NT2/D1 (cell line): ENCODE results near the gene PCDHA13.
A peak's percentile ranks its signal among the peaks of the same experiment; 100 is the strongest.
"Not testable (repeated sequence)": the region's sequence is repeated elsewhere in the genome, so short reads cannot be mapped to it uniquely, and the experiment has no call there.

Source experiments
- DNase-seq: peaks from one replicate; pipeline ENCODE4 v3.0.0-alpha.2; 2011; ENCODE audit warnings: low read depth, low spot score
- H3K27me3 ChIP-seq: 2 replicates; pipeline ENCODE4 v1.6.0; 2011; ENCODE audit warnings: mild to moderate bottlenecking; ENCODE audit not compliant: insufficient read length, insufficient read depth
- H3K36me3 ChIP-seq: 2 replicates; pipeline ENCODE4 v1.6.1; 2011; ENCODE audit warnings: mild to moderate bottlenecking, low read length, mixed read lengths; ENCODE audit not compliant: insufficient read depth, insufficient read length
- H3K4me1 ChIP-seq: 2 replicates; pipeline ENCODE4 v1.5.1; 2011; ENCODE audit not compliant: insufficient read depth, insufficient read length
- H3K4me3 ChIP-seq: 2 replicates; pipeline ENCODE4 v1.5.1; 2011; ENCODE audit warnings: low read depth; ENCODE audit not compliant: insufficient read length
- H3K9ac ChIP-seq: 2 replicates; pipeline ENCODE4 v1.6.0; 2011; ENCODE audit warnings: low read depth; ENCODE audit not compliant: insufficient read length
- H3K9me3 ChIP-seq: 2 replicates; pipeline ENCODE4 v1.5.1; 2011; ENCODE audit warnings: mild to moderate bottlenecking, low read length; ENCODE audit not compliant: insufficient read depth
- SUZ12 ChIP-seq: IDR thresholded peaks from 2 replicates; pipeline ENCODE4 v1.6.1; 2011; ENCODE audit not compliant: insufficient read length, insufficient read depth; ENCODE audit errors: extremely low read depth
- YY1 ChIP-seq: IDR thresholded peaks from 2 replicates; pipeline ENCODE4 v1.6.1; 2011; ENCODE audit not compliant: insufficient read length, insufficient read depth
- ZNF274 ChIP-seq: IDR thresholded peaks from 2 replicates; pipeline ENCODE4 v1.6.1; 2011; ENCODE audit warnings: mild to moderate bottlenecking, low read depth, low read length

The PCDHA13 gene, protein sequence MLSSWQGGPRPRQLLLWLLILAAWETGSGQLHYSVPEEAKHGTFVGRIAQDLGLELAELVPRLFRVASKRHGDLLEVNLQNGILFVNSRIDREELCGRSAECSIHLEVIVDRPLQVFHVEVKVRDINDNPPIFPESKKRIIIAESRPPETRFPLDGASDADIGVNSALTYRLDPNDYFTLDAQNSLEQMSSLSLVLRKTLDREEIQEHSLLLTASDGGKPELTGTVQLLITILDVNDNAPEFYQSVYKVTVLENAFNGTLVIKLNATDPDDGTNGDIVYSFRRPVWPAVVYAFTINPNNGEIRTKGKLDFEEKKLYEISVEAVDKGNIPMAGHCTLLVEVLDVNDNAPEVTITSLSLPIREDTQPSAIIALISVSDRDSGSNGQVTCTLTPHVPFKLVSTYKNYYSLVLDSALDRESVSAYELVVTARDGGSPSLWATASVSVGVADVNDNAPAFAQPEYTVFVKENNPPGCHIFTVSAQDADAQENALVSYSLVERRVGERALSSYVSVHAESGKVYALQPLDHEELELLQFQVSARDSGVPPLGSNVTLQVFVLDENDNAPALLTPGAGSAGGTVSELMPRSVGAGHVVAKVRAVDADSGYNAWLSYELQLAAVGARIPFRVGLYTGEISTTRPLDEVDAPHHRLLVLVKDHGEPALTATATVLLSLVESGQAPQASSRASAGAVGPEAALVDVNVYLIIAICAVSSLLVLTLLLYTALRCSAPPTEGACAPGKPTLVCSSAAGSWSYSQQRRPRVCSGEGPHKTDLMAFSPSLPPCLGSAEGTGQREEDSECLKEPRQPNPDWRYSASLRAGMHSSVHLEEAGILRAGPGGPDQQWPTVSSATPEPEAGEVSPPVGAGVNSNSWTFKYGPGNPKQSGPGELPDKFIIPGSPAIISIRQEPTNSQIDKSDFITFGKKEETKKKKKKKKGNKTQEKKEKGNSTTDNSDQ

DNA sequence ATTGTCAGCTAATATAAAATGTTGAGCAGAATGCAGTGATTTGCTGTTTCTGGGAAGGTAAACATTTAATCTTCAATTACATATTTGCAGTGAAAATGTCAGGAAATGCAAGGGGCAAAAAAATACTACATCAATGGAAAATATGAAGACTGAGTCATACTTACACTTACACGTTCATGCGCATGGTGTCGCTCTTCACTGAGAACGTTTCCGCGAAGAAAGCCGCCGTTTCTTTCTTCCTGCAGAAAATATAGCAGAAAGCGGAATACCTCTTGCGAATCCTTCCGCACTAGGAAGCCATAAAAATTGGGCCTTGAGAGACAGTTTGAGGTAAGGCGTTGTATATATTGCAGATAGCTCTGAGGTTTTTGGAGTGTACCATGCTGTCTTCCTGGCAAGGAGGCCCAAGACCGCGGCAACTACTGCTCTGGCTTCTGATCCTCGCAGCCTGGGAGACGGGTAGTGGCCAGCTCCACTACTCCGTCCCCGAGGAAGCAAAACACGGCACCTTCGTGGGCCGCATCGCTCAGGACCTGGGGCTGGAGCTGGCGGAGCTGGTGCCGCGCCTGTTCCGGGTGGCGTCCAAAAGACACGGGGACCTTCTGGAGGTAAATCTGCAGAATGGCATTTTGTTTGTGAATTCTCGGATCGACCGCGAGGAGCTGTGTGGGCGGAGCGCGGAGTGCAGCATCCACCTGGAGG, at the start of gene PCDHA13:
Gene PCDHA13 (plus strand): TSS at position 236 of the 702 bp plus-strand sequence. CDS start 145 bp downstream, at position 381.
- H3K9me3 ChIP-seq = peaks cover 9% of the 10 kb centered on the region; the same call in 1 of the 2 replicates
- peak within 1 kb of the TSS; percentile 40 for H3K4me3 ChIP-seq
- peaks cover 10% of the 10 kb centered on the region for H3K36me3 ChIP-seq
- no peaks in the 10 kb centered on the region for H3K27me3 ChIP-seq
- no peak for TF ChIP-seq YY1
- no peak for TF ChIP-seq ZNF274
- no peak for TF ChIP-seq SUZ12
- H3K4me1 ChIP-seq = no peaks in the 10 kb centered on the region
- H3K9ac ChIP-seq = no peak within 1 kb of the TSS
- DNase-seq = no peak

DNA sequence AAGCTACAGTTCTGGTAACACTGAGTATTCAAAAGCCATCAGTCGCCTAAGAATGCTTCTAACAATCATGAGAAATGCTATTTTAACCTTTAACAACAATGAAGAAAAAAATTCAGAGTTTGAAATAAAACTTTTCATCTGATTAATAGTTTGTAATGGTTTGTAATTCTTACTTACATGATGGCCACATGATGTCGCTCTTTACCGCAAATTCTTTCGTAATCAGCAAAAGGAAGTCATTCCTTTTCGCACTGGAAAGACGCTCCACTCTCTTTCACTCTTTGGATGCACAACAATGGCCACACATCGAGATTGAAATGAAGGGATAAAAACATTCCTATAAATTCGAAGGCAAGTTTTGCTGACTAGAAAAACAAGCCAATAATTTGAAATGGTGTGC, 47.9 kb upstream of the PCDHA13 start, which contains the start of gene PCDHA7:
Gene PCDHA7 (plus strand): TSS at position 277 of the 400 bp plus-strand sequence. CDS start 115 bp downstream, at position 392.
- peak within 1 kb of the TSS; percentile 51 for H3K9ac ChIP-seq
- H3K27me3 ChIP-seq = no peaks in the 10 kb centered on the region
- no peaks in the 10 kb centered on the region for H3K36me3 ChIP-seq
- H3K4me1 ChIP-seq = no peaks in the 10 kb centered on the region
- peaks cover 3% of the 10 kb centered on the region; the same call in 1 of the 2 replicates for H3K9me3 ChIP-seq
- no peak for DNase-seq
- TF ChIP-seq ZNF274 (no peak), YY1 (no peak), SUZ12 (no peak)
- H3K4me3 ChIP-seq = peak within 1 kb of the TSS; percentile 43

DNA sequence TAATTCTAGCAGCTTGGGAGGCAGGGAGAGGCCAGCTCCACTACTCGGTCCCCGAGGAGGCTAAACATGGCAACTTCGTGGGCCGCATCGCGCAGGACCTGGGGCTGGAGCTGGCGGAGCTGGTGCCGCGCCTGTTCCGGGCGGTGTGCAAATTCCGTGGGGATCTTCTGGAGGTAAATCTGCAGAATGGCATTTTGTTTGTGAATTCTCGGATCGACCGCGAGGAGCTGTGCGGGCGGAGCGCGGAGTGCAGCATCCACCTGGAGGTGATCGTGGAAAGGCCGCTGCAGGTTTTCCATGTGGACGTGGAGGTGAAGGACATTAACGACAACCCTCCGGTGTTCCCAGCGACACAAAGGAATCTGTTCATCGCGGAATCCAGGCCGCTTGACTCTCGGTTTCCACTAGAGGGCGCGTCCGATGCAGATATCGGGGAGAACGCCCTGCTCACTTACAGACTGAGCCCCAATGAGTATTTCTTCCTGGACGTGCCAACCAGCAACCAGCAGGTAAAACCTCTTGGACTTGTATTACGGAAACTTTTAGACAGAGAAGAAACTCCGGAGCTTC, 47.4 kb upstream of the PCDHA13 start:
- not testable (repeated sequence) for H3K4me1 ChIP-seq, H3K9ac ChIP-seq, H3K9me3 ChIP-seq, DNase-seq, H3K36me3 ChIP-seq, H3K27me3 ChIP-seq
- H3K4me3 ChIP-seq = peak overlapping the region; percentile 43

DNA sequence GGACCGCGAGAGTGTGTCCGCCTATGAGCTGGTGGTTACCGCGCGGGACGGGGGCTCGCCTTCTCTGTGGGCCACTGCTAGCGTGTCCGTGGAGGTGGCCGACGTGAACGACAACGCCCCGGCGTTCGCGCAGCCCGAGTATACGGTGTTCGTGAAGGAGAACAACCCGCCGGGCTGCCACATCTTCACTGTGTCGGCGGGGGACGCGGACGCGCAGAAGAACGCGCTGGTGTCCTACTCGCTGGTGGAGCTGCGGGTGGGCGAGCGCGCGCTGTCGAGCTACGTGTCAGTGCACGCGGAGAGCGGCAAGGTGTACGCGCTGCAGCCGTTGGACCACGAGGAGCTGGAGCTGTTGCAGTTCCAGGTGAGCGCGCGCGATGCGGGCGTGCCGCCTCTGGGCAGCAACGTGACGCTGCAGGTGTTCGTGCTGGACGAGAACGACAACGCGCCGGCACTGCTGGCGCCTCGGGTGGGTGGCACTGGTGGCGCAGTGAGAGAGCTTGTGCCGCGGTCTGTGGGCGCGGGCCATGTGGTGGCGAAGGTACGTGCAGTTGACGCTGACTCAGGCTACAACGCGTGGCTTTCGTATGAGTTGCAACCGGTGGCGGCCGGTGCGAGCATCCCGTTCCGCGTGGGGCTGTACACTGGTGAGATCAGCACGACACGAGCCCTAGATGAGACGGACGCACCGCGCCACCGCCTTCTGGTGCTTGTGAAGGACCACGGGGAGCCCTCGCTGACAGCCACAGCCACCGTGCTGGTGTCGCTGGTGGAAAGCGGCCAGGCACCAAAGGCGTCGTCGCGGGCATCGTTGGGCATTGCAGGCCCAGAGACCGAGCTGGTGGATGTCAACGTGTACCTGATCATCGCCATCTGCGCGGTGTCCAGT, 46.1 kb upstream of the PCDHA13 start:
- H3K4me1 ChIP-seq = no peaks in the 10 kb centered on the region
- no peak for DNase-seq
- TF ChIP-seq YY1 (no peak), SUZ12 (no peak), ZNF274 (no peak)
- no peaks in the 10 kb centered on the region for H3K27me3 ChIP-seq
- no peak overlapping the region for H3K4me3 ChIP-seq
- no peaks in the 10 kb centered on the region for H3K36me3 ChIP-seq
- peaks cover 3% of the 10 kb centered on the region; the same call in 1 of the 2 replicates for H3K9me3 ChIP-seq
- no peak overlapping the region for H3K9ac ChIP-seq

DNA sequence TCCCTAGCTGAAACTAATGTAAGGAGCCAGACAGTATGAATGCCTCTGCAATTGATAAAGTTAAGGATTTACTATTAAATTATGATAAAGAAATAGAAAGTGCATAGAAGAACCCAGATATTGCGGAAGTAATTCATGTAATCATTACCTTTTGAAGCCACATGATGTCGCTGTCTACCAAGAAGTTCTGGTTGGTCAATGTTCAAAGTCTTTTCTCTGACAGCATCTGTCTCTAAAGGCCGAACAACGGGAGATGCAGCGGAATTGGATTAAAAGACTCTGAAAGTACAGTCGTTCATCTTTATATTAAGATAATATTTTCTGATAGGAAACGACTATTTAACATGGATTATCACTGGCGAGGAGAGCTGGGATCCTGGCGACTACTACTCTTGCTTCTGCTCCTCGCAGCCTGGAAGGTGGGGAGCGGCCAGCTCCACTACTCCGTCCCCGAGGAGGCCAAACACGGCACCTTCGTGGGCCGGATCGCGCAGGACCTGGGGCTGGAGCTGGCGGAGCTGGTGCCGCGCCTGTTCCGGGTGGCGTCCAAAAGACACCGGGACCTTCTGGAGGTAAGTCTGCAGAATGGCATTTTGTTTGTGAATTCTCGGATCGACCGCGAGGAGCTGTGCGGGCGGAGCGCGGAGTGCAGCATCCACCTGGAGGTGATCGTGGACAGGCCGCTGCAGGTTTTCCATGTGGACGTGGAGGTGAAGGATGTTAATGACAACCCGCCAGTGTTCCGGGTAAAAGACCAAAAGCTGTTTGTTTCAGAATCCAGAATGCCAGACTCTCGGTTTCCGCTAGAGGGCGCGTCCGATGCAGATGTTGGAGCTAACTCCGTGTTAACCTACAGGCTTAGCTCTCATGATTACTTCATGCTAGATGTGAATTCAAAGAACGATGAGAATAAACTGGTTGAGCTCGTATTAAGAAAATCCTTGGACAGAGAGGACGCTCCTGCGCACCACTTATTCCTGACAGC, 40.7 kb upstream of the PCDHA13 start, which contains the start of gene PCDHA8:
Gene PCDHA8 (plus strand): TSS at position 210 of the 985 bp plus-strand sequence. CDS start 135 bp downstream, at position 345.
- H3K36me3 ChIP-seq = no peaks in the 10 kb centered on the region
- H3K4me3 ChIP-seq = peak within 1 kb of the TSS; percentile 29
- no peak for DNase-seq
- H3K4me1 ChIP-seq = no peaks in the 10 kb centered on the region
- no peaks in the 10 kb centered on the region for H3K9me3 ChIP-seq
- TF ChIP-seq YY1 = no peak
- TF ChIP-seq ZNF274 = no peak
- no peak for TF ChIP-seq SUZ12
- no peaks in the 10 kb centered on the region for H3K27me3 ChIP-seq
- H3K9ac ChIP-seq = no peak within 1 kb of the TSS
